Stimulated activated CD4-positive, alpha-beta T cell treated with anti-CD3 and anti-CD28 coated beads, Interleukin-2, amount 100 ng/mL, for 48 hours (primary cell): ENCODE data around the gene TMEM114.
"Not testable (repeated sequence)": the region's sequence is repeated elsewhere in the genome, so short reads cannot be mapped to it uniquely, and the experiment has no call there.

Experiments
- DNase-seq, 2 donors: peaks; one replicate each; pipeline ENCODE4 v3.0.0-alpha.2; 2020

Gene TMEM114

GRCh38 chr16:8572919-8573724, 17.2 kb downstream of the TMEM114 start:
- DNase-seq = no peak

GRCh38 chr16:8572063-8572918, 18.0 kb downstream of the TMEM114 start:
- no peak for DNase-seq

- no peak for DNase-seq
These were observed 19.2 kb downstream of the TMEM114 start for GRCh38 chr16:8571061-8571596.

GRCh38 chr16:8570393-8570792, 19.9 kb downstream of the TMEM114 start:
- DNase-seq = not testable (repeated sequence)

- DNase-seq = no peak
These were observed 20.5 kb downstream of the TMEM114 start for GRCh38 chr16:8569650-8570346.

GRCh38 chr16:8568231-8568617, 22.1 kb downstream of the TMEM114 start:
- DNase-seq = no peak

GRCh38 chr16:8567355-8568230, 22.7 kb downstream of the TMEM114 start:
- DNase-seq = peak; percentile 68 to 71

GRCh38 chr16:8565498-8565897, 24.8 kb downstream of the TMEM114 start:
- no peak for DNase-seq

- no peak for DNase-seq
These were observed 25.4 kb downstream of the TMEM114 start for GRCh38 chr16:8564934-8565345.

GRCh38 chr16:8563944-8564540, 26.3 kb downstream of the TMEM114 start:
- not testable (repeated sequence) for DNase-seq

GRCh38 chr16:8561496-8561895, 28.8 kb downstream of the TMEM114 start:
- no peak for DNase-seq

GRCh38 chr16:8555400-8555799, 34.9 kb downstream of the TMEM114 start:
- DNase-seq = no peak

GRCh38 chr16:8554881-8555280, 35.4 kb downstream of the TMEM114 start:
- no peak for DNase-seq

- no peak for DNase-seq
These were observed 36.3 kb downstream of the TMEM114 start for GRCh38 chr16:8554022-8554421.

- DNase-seq = no peak
These were observed 37.7 kb downstream of the TMEM114 start for GRCh38 chr16:8552487-8553221.

- DNase-seq = no peak
These were observed 38.7 kb downstream of the TMEM114 start for GRCh38 chr16:8551388-8552332.

- DNase-seq = no peak
These were observed 39.5 kb downstream of the TMEM114 start for GRCh38 chr16:8550728-8551387.

GRCh38 chr16:8549843-8550412, 40.4 kb downstream of the TMEM114 start:
- DNase-seq = no peak

GRCh38 chr16:8548166-8548565, 42.1 kb downstream of the TMEM114 start:
- DNase-seq = no peak
